ENCODE data around the gene DOCK2.

DNA sequence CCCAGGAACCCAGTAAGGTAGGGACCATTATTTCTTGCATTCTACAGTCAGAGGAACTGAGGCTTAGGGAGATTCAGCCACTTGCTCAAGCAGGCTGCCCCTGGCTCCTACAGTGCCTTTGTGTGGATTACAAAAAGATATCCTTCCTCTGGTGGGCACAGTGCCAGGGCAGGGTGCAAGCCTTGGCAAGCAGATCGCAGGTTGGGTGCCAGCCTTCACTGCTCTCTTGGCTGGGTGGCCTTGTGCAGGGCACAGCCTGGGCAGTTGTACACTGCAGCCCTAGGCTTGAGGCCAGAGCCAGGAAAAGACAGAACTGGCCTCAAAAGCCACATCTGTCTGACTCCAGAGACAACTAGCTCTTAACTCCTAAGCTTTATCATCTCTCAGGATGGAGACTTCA lies 15.0 kb downstream of the DOCK2 start:
- TF ChIP-seq EZH2 (IDR thresholded peaks at IDR 0.05; ENCODE audit: insufficient read depth, poor library complexity, severe bottlenecking) (no peak), EZH2phosphoT487 (IDR thresholded peaks at IDR 0.05; ENCODE audit: insufficient read depth, low read depth) (no peak)
